ENCODE measurements around the gene ZSCAN22.
A peak's percentile ranks its signal among the peaks of the same experiment; 100 is the strongest.

ZSCAN22 gene

GRCh38 chr19:58379246-58379645 is 52.5 kb downstream of the ZSCAN22 start:
- no peak for DNase-seq

GRCh38 chr19:58380037-58380661 is 53.4 kb downstream of the ZSCAN22 start:
- no peak for DNase-seq

- DNase-seq = peak; percentile 99
Observed at GRCh38 chr19:58380662-58381459, 54.1 kb downstream of the ZSCAN22 start, which contains the start of gene ZNF837. Gene ZNF837 (minus strand): TSS chr19:58381030. CDS start chr19:58369332, 11,698 bp downstream.

GRCh38 chr19:58381460-58382212 is 54.8 kb downstream of the ZSCAN22 start:
- no peak for DNase-seq

- DNase-seq = no peak
Observed at GRCh38 chr19:58382997-58383603, 56.3 kb downstream of the ZSCAN22 start.

- no peak for DNase-seq
Observed at GRCh38 chr19:58385313-58385890, 58.6 kb downstream of the ZSCAN22 start.

- no peak for DNase-seq
Observed at GRCh38 chr19:58385891-58386575, 59.2 kb downstream of the ZSCAN22 start.

GRCh38 chr19:58386576-58387337 is 60.0 kb downstream of the ZSCAN22 start, which contains the start of gene RPS5:
Gene RPS5 (plus strand): TSS chr19:58387269. CDS start chr19:58388138, 869 bp downstream.
- peak; percentile 97 for DNase-seq

GRCh38 chr19:58387338-58388174 is 60.8 kb downstream of the ZSCAN22 start:
- DNase-seq = no peak

GRCh38 chr19:58388175-58388526 is 61.4 kb downstream of the ZSCAN22 start:
- no peak for DNase-seq

Measured in NCI-H1105 treated with DMSO at 0.1 percent for 48 hours (cell line).